CD1c-positive myeloid dendritic cell (primary cell): ENCODE measurements around the gene ZNF143.

Experiments
- DNase-seq: peaks from one replicate; pipeline ENCODE4 v3.0.0-alpha.2; 2016; ENCODE audit errors: extremely low spot score

ZNF143 gene

DNA sequence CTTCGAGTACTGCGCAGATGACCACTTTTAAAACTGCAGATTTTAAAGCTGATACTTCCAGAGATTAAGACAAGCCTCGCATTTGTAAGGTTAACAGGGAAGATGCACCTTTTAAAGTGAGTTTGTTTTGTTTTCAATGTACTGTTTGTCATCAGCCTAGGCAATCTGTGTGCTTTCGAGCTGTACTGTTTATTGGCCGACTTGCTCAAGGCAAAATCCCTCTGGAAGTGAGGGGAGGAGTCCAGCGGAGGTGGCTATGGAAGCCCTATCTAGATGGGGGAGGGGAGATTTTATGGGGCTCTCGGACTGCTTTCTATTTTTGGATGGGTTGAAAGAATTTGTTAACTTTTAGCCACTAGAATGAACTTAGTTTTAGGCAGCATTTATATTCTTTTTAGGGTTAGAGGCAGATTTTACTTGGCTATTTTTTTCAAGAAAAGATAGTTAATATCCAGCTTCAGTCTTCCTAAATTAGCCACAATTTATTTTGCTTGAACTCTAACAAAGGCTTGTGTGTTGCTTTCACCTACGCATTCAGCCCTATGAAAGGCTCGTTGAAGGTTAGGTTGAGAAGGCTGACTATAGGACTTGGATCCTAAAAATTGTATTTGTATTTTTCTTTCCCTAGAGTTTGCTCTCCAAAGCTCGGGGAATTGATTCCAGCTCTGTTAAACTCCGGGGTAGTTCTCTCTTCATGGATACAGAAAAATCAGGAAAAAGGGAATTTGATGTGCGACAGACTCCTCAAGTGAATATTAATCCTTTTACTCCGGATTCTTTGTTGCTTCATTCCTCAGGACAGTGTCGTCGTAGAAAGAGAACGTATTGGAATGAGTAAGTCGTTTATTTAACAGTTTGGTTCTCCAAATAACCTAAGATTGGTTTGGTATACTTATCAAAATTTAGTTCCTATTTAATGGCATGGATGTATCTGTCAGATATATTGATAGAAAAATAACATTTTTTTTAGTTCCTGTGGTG lies 114.7 kb downstream of the ZNF143 start:
- DNase-seq = no peak

DNA sequence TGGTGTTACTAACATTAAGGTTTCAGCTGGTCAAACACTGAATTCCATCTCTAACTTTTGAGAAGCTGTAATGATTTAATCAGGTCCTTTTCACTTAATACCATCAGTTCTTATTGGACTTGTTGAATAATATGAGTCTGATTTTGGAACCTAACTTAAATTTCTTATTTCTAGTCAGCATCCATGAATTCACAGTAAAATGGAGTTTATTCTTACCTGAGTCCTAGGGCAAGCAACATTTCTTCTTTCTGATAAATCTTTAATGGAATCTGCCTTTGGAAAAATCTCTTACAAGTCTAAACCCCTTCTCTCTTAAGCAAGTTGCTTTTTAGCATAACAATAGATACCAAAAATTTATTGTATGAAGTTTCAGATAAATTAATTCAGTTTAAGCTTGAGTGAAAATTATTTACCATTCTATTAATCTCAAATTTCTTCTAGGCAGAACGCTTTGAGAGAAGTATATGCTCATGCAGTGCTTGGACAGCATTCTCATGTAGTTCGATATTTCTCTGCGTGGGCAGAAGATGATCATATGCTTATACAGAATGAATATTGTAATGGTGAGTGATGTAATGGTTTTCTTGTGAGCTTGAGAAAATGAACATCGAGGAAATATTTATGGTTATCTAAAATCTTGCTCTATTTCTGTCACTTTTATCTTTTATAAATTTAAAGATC lies 116.0 kb downstream of the ZNF143 start:
- no peak for DNase-seq

GRCh38 chr11:9577556-9577955 lies 116.7 kb downstream of the ZNF143 start:
- no peak for DNase-seq
